GM13976 (cell line): Measurements from ENCODE around the gene VTA1.

ENCODE experiments used
- DNase-seq: peaks from one replicate; pipeline ENCODE4 v3.0.0; 2012; ENCODE audit warnings: low spot score
- in situ Hi-C: fragments of 300-500 bp; cut with MboI; formaldehyde crosslinking; loops from one replicate; pipeline ENCODE4 v1.12.0; 2022; ENCODE audit warnings: low sequenced_read_pairs, mixed read lengths, inconsistent platforms; ENCODE audit not compliant: unreplicated experiment
- TF ChIP-seq, protein P1 (sequence below): IDR thresholded peaks from 2 replicates; pipeline ENCODE4 v1.5.1; 2012; ENCODE audit warnings: borderline replicate concordance, mild to moderate bottlenecking; ENCODE audit not compliant: insufficient read depth; ENCODE audit errors: extremely low read depth, missing control alignments, control extremely low read depth

Gene VTA1

GRCh38 chr6:142167071-142167470 is 20.0 kb downstream of the VTA1 start:
- in situ Hi-C loops: no loop called here
- TF ChIP-seq, protein P1, sequence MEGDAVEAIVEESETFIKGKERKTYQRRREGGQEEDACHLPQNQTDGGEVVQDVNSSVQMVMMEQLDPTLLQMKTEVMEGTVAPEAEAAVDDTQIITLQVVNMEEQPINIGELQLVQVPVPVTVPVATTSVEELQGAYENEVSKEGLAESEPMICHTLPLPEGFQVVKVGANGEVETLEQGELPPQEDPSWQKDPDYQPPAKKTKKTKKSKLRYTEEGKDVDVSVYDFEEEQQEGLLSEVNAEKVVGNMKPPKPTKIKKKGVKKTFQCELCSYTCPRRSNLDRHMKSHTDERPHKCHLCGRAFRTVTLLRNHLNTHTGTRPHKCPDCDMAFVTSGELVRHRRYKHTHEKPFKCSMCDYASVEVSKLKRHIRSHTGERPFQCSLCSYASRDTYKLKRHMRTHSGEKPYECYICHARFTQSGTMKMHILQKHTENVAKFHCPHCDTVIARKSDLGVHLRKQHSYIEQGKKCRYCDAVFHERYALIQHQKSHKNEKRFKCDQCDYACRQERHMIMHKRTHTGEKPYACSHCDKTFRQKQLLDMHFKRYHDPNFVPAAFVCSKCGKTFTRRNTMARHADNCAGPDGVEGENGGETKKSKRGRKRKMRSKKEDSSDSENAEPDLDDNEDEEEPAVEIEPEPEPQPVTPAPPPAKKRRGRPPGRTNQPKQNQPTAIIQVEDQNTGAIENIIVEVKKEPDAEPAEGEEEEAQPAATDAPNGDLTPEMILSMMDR: no peak
- no peak for DNase-seq

GRCh38 chr6:142167486-142167885 is 20.4 kb downstream of the VTA1 start:
- TF ChIP-seq, protein P1: no peak
- in situ Hi-C loops: no loop called here
- DNase-seq: no peak

GRCh38 chr6:142171351-142171750 is 24.3 kb downstream of the VTA1 start:
- in situ Hi-C loops: no loop called here
- TF ChIP-seq, protein P1: no peak
- no peak for DNase-seq

DNA sequence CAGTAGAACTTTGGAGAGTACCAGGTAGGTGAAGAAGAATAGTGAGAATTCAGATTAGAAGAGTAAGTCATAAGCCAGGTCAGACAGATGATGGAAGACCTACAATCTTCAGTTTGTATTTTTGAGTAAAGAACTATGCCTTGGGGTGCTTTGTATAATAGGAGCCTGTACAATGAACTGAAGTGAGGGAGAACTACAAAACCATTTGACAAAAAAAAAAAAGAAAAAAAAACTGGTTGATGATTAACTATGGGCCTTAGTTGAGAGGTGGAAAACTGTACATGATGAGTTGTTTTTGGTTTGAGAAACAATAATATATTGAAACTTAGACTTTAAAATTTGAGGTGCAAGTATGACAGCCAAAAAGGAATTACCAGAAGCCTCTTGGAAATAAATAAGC is 25.7 kb downstream of the VTA1 start:
- DNase-seq: no peak
- TF ChIP-seq, protein P1: no peak
- in situ Hi-C loops: no loop called here

- in situ Hi-C loops: no loop called here
- DNase-seq: no peak
- TF ChIP-seq, protein P1: no peak
Measured at GRCh38 chr6:142173980-142174379, 26.9 kb downstream of the VTA1 start.

GRCh38 chr6:142174703-142175102 is 27.6 kb downstream of the VTA1 start:
- DNase-seq: no peak
- TF ChIP-seq, protein P1: no peak
- in situ Hi-C loops: no loop called here

DNA sequence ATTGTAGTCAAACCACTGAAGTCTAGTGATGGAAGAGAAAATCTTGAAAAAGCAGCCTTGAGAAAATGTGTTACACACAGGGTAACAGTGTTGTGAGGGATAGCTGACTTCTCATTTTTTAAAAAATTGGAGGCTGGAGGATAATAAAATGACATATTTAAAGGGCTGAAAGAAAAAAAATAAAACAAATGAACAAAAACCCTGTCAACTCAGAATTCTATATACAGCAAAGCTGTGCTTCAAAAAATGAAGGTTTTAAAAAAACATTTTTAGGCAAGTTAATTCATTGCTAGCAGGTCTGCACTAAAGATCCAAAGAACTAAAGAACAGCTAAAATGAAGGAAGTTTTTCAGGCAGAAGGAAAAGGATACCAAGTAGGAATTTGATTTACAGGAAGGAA is 31.1 kb downstream of the VTA1 start:
- in situ Hi-C loops: no loop called here
- TF ChIP-seq, protein P1: no peak
- no peak for DNase-seq
